Vagina (tissue), 2 donors: ENCODE results near the gene SHOC1.

Experiments
- CTCF ChIP-seq, 3 experiments: fragments of 450-650 bp in 2 of 3; fragments of 200-600 bp in 1 of 3; sonication (generic) in 1 of 3; IDR thresholded peaks; one replicate each; pipeline ENCODE4 v1.5.1; 2017 to 2019; ENCODE audit warnings: antibody characterized with exemption in 3 of 3, mild to moderate bottlenecking in 2 of 3, moderate library complexity in 2 of 3
- POLR2A ChIP-seq, 2 donors: fragments of 450-650 bp; IDR thresholded peaks; one replicate each; pipeline ENCODE4 v1.6.1; 2017; ENCODE audit warnings: antibody characterized with exemption in 2 of 2, mild to moderate bottlenecking in 2 of 2, moderate library complexity in 2 of 2
- POLR2AphosphoS5 ChIP-seq, 2 donors: sonication (generic); formaldehyde crosslinking; IDR thresholded peaks; one replicate each; pipeline ENCODE4 v1.9.0; 2017; ENCODE audit warnings: antibody characterized with exemption in 2 of 2, mild to moderate bottlenecking in 2 of 2, low read depth in 1 of 2; ENCODE audit not compliant: insufficient read depth in 1 of 2

- TF ChIP-seq CTCF (IDR thresholded peaks at IDR 0.05) (no peak), POLR2A (IDR thresholded peaks at IDR 0.05) (no peak), POLR2AphosphoS5 (IDR thresholded peaks at IDR 0.05; ENCODE audit: insufficient read depth in 1 of 2, low read depth in 1 of 2) (no peak)
Observed at GRCh38 chr9:111815285-111816070, 20.7 kb upstream of the SHOC1 start.
